ENCODE measurements around the gene GIMAP5.

The GIMAP5 gene

GRCh38 chr7:150716939-150717338, 20.3 kb upstream of the GIMAP5 start:
- H3K4me3 ChIP-seq (ENCODE audit: low read length), result no peak overlapping the region
- TF ChIP-seq CTCF (conservative IDR thresholded peaks at IDR 0.05; ENCODE audit: low read length), result no peak
- DNase-seq (ENCODE audit: low read depth), result no peak

GRCh38 chr7:150717814-150718420, 19.3 kb upstream of the GIMAP5 start:
- DNase-seq (ENCODE audit: low read depth), result no peak

GRCh38 chr7:150719436-150719835, 17.8 kb upstream of the GIMAP5 start:
- no peak overlapping the region for H3K4me3 ChIP-seq (ENCODE audit: low read length)
- no peak for DNase-seq (ENCODE audit: low read depth)
- TF ChIP-seq CTCF (conservative IDR thresholded peaks at IDR 0.05; ENCODE audit: low read length), result no peak

More at GRCh38 chr7:150717814-150718420, 19.3 kb upstream of the GIMAP5 start:
- no peak overlapping the region for H3K4me3 ChIP-seq (ENCODE audit: low read length)
- no peak for TF ChIP-seq CTCF (conservative IDR thresholded peaks at IDR 0.05; ENCODE audit: low read length)

- no peak for DNase-seq (ENCODE audit: low read depth)
- H3K4me3 ChIP-seq (ENCODE audit: low read length), result no peak overlapping the region
- no peak for TF ChIP-seq CTCF (conservative IDR thresholded peaks at IDR 0.05; ENCODE audit: low read length)
Measured at GRCh38 chr7:150719960-150720891, 17.0 kb upstream of the GIMAP5 start.

GRCh38 chr7:150721970-150722373, 15.2 kb upstream of the GIMAP5 start:
- TF ChIP-seq CTCF (conservative IDR thresholded peaks at IDR 0.05; ENCODE audit: low read length), result no peak
- no peak overlapping the region for H3K4me3 ChIP-seq (ENCODE audit: low read length)
- no peak for DNase-seq (ENCODE audit: low read depth)

- TF ChIP-seq CTCF (conservative IDR thresholded peaks at IDR 0.05; ENCODE audit: low read length), result no peak
- H3K4me3 ChIP-seq (ENCODE audit: low read length), result no peak overlapping the region
- DNase-seq (ENCODE audit: low read depth), result no peak
Measured at GRCh38 chr7:150722431-150722931, 14.7 kb upstream of the GIMAP5 start.
